Measurements from ENCODE around the gene SCAI.

DNA sequence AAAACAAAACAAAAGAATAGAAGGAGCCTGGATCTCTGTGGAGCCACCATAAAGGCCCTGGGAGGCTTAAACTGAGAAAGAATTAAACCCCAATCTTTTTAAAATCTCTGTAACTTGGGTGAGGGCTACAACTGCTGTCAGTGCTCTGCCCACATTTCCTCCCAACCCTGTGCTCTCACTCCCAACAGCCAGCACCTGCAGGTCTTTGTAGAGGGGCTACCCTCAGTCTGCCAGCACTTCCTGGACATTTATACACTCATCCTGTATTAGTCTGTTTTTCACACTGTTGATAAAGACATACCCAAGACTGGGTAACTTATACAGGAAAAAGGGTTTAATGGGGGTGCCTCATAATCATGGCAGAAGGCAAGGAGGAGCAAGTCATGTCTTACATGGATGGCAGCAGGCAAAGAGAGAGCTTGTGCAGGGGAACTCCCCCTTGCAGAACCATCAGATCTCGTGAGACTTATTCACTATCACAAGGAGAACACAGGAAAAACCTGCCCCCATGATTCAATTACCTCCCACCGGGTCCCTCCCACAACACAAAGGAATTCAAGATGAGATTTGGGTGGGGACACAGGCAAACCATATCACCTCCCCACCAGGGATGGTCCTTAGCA is 47.4 kb downstream of the SCAI start:
- TF ChIP-seq, protein P1, sequence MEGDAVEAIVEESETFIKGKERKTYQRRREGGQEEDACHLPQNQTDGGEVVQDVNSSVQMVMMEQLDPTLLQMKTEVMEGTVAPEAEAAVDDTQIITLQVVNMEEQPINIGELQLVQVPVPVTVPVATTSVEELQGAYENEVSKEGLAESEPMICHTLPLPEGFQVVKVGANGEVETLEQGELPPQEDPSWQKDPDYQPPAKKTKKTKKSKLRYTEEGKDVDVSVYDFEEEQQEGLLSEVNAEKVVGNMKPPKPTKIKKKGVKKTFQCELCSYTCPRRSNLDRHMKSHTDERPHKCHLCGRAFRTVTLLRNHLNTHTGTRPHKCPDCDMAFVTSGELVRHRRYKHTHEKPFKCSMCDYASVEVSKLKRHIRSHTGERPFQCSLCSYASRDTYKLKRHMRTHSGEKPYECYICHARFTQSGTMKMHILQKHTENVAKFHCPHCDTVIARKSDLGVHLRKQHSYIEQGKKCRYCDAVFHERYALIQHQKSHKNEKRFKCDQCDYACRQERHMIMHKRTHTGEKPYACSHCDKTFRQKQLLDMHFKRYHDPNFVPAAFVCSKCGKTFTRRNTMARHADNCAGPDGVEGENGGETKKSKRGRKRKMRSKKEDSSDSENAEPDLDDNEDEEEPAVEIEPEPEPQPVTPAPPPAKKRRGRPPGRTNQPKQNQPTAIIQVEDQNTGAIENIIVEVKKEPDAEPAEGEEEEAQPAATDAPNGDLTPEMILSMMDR (IDR thresholded peaks at IDR 0.05; ENCODE audit: insufficient read depth, low read length, poor library complexity, severe bottlenecking): no peak
- TF ChIP-seq EZH2phosphoT487 (conservative IDR thresholded peaks at IDR 0.05; ENCODE audit: low read length): no peak

Measured in SU-DHL-6 (cell line).